ENCODE measurements around the gene IFT27.

Gene IFT27

GRCh38 chr22:36775964-36776669, at the start of gene IFT27:
Gene IFT27, minus strand, starts transcription at chr22:36776119. Its CDS starts 412 bp downstream, at chr22:36775707.
- H3K4me3 ChIP-seq (ENCODE audit: low read depth, low read length) = peak within 1 kb of the TSS; percentile 90
- peak within 1 kb of the TSS; percentile 81 for H2AFZ ChIP-seq (ENCODE audit: low read length, unreplicated experiment)
- no peaks in the 10 kb centered on the region for H3K36me3 ChIP-seq (ENCODE audit: insufficient read depth, low read length)
- H3K79me2 ChIP-seq (ENCODE audit: control insufficient read depth, insufficient read depth, low read length, unreplicated experiment) = no peaks in the 10 kb centered on the region
- no peak within 1 kb of the TSS for H3K27ac ChIP-seq (ENCODE audit: low read depth, low read length)
- peaks cover 9% of the 10 kb centered on the region for H3K4me1 ChIP-seq (ENCODE audit: control insufficient read depth, insufficient read depth, low read length, unreplicated experiment)
- H3K27me3 ChIP-seq (ENCODE audit: insufficient read depth, low read length) = no peaks in the 10 kb centered on the region

- Histone ChIP-seq H3K27me3 (ENCODE audit: insufficient read depth, low read length) (peaks cover 22% of the 10 kb centered on the region), H3K4me1 (ENCODE audit: control insufficient read depth, insufficient read depth, low read length, unreplicated experiment) (no peaks in the 10 kb centered on the region), H2AFZ (ENCODE audit: low read length, unreplicated experiment) (no peak overlapping the region), H3K36me3 (ENCODE audit: insufficient read depth, low read length) (no peaks in the 10 kb centered on the region), H3K4me3 (ENCODE audit: low read depth, low read length) (no peak overlapping the region), H3K27ac (ENCODE audit: low read depth, low read length) (no peak overlapping the region), H3K79me2 (ENCODE audit: control insufficient read depth, insufficient read depth, low read length, unreplicated experiment) (no peaks in the 10 kb centered on the region)
These were observed 48.7 kb upstream of the IFT27 start for GRCh38 chr22:36824655-36825054.

- Histone ChIP-seq H3K4me3 (ENCODE audit: low read depth, low read length) (no peak overlapping the region), H3K27me3 (ENCODE audit: insufficient read depth, low read length) (peaks cover 35% of the 10 kb centered on the region), H3K4me1 (ENCODE audit: control insufficient read depth, insufficient read depth, low read length, unreplicated experiment) (no peaks in the 10 kb centered on the region), H3K36me3 (ENCODE audit: insufficient read depth, low read length) (no peaks in the 10 kb centered on the region), H3K27ac (ENCODE audit: low read depth, low read length) (no peak overlapping the region), H3K79me2 (ENCODE audit: control insufficient read depth, insufficient read depth, low read length, unreplicated experiment) (no peaks in the 10 kb centered on the region), H2AFZ (ENCODE audit: low read length, unreplicated experiment) (no peak overlapping the region)
These were observed 47.4 kb upstream of the IFT27 start for GRCh38 chr22:36823186-36823839.

DNA sequence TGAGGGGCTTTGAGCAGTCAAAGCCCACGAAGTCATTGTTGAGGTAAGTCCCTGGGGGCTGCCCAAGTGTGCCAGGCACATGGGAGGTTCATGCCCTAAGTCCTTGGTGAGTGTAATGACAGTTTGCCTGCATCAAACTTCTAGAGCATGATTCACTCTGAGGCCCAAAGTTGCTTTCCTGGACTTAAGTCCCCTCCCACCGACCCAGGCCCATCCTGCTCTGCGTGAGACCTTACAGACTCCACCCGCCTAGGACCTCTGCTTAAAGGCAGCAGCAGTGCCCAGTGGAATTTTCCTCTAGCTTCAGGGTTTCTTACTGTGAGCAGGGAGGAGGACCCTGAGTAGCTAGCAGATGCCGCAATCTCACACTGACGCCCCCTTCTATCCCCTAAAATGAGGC, 46.7 kb upstream of the IFT27 start:
- H3K27ac ChIP-seq (ENCODE audit: low read depth, low read length) = no peak overlapping the region

DNA sequence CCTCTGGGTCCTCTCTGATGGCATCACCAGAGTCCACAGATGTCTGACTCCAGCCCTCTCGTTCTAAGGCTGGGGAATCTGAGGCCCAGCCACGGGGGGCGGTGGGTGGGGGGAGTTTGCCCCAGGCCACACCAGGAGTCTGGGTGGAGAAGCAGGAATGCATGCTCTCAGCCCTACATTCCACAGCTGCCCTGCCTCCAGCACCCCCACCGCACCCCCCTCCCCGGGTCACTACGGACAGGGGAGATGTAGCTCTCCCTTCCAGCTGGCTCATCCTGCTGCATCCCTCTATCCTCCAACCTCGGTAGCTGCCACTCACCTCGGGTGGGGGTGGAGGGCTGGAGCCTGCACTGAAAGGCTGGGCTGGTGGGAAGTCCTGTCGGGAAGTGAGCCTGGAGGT, 43.2 kb upstream of the IFT27 start:
- Histone ChIP-seq H3K4me1 (ENCODE audit: control insufficient read depth, insufficient read depth, low read length, unreplicated experiment) (no peaks in the 10 kb centered on the region), H2AFZ (ENCODE audit: low read length, unreplicated experiment) (no peak overlapping the region), H3K79me2 (ENCODE audit: control insufficient read depth, insufficient read depth, low read length, unreplicated experiment) (no peaks in the 10 kb centered on the region), H3K36me3 (ENCODE audit: insufficient read depth, low read length) (no peaks in the 10 kb centered on the region), H3K4me3 (ENCODE audit: low read depth, low read length) (no peak overlapping the region), H3K27me3 (ENCODE audit: insufficient read depth, low read length) (peaks cover 71% of the 10 kb centered on the region), H3K27ac (ENCODE audit: low read depth, low read length) (no peak overlapping the region)

More for the DNA sequence above, 46.7 kb upstream of the IFT27 start:
- Histone ChIP-seq H3K79me2 (ENCODE audit: control insufficient read depth, insufficient read depth, low read length, unreplicated experiment) (no peaks in the 10 kb centered on the region), H3K36me3 (ENCODE audit: insufficient read depth, low read length) (no peaks in the 10 kb centered on the region), H2AFZ (ENCODE audit: low read length, unreplicated experiment) (no peak overlapping the region), H3K4me3 (ENCODE audit: low read depth, low read length) (no peak overlapping the region), H3K27me3 (ENCODE audit: insufficient read depth, low read length) (peaks cover 43% of the 10 kb centered on the region), H3K4me1 (ENCODE audit: control insufficient read depth, insufficient read depth, low read length, unreplicated experiment) (no peaks in the 10 kb centered on the region)

DNA sequence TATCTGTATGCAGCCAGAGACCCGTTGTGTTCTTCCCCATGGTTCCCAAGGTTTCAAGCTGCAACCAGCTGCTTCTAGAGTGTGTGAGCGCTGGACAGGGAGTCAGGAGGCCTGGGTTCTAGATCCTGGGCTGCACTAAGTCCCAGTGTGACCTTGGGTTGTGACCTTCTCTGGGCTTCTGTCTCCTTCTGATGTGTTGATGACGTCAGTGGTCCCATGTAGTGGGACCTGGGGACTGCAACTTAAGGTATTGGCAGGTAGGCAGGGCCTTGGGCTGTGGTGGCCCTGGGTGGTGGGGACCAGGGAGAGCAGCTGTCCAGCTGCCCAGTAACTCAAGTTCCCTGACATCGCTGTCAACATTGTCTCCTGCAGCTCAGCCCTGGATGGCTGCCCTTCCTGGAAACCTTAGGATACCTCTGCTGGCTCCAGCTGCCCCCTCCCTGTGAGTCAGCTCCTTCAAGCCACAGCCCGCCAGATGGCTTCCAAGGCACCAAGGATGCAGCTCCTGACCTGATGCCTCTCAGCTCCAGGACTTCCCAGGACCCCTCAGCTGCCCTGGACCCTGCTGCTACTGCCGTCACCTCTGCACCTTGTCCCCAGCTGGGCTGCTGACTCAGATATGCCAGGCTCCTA, 42.2 kb upstream of the IFT27 start:
- Histone ChIP-seq H3K27ac (ENCODE audit: low read depth, low read length) (no peak overlapping the region), H3K4me3 (ENCODE audit: low read depth, low read length) (no peak overlapping the region), H3K27me3 (ENCODE audit: insufficient read depth, low read length) (peaks cover 81% of the 10 kb centered on the region), H3K4me1 (ENCODE audit: control insufficient read depth, insufficient read depth, low read length, unreplicated experiment) (no peaks in the 10 kb centered on the region), H3K36me3 (ENCODE audit: insufficient read depth, low read length) (no peaks in the 10 kb centered on the region), H2AFZ (ENCODE audit: low read length, unreplicated experiment) (no peak overlapping the region), H3K79me2 (ENCODE audit: control insufficient read depth, insufficient read depth, low read length, unreplicated experiment) (no peaks in the 10 kb centered on the region)

GRCh38 chr22:36817525-36817848, 41.6 kb upstream of the IFT27 start:
- Histone ChIP-seq H2AFZ (ENCODE audit: low read length, unreplicated experiment) (no peak overlapping the region), H3K4me1 (ENCODE audit: control insufficient read depth, insufficient read depth, low read length, unreplicated experiment) (no peaks in the 10 kb centered on the region), H3K27me3 (ENCODE audit: insufficient read depth, low read length) (peaks cover 87% of the 10 kb centered on the region), H3K36me3 (ENCODE audit: insufficient read depth, low read length) (no peaks in the 10 kb centered on the region), H3K79me2 (ENCODE audit: control insufficient read depth, insufficient read depth, low read length, unreplicated experiment) (no peaks in the 10 kb centered on the region), H3K27ac (ENCODE audit: low read depth, low read length) (no peak overlapping the region), H3K4me3 (ENCODE audit: low read depth, low read length) (no peak overlapping the region)

GRCh38 chr22:36816636-36817524, 41.0 kb upstream of the IFT27 start, which contains the start of gene PVALB:
Gene PVALB, minus strand, starts transcription at chr22:36817035. Its CDS starts 30 bp downstream, at chr22:36817005.
- Histone ChIP-seq H3K27me3 (ENCODE audit: insufficient read depth, low read length) (peaks cover 89% of the 10 kb centered on the region), H3K4me3 (ENCODE audit: low read depth, low read length) (peak within 1 kb of the TSS; percentile 56)

GRCh38 chr22:36816339-36816635, 40.4 kb upstream of the IFT27 start:
- Histone ChIP-seq H3K79me2 (ENCODE audit: control insufficient read depth, insufficient read depth, low read length, unreplicated experiment) (no peaks in the 10 kb centered on the region), H3K4me1 (ENCODE audit: control insufficient read depth, insufficient read depth, low read length, unreplicated experiment) (no peaks in the 10 kb centered on the region), H3K4me3 (ENCODE audit: low read depth, low read length) (peak overlapping the region; percentile 56; the same call in 1 of the 2 replicates), H2AFZ (ENCODE audit: low read length, unreplicated experiment) (no peak overlapping the region), H3K27me3 (ENCODE audit: insufficient read depth, low read length) (peaks cover 93% of the 10 kb centered on the region), H3K27ac (ENCODE audit: low read depth, low read length) (no peak overlapping the region), H3K36me3 (ENCODE audit: insufficient read depth, low read length) (no peaks in the 10 kb centered on the region)

More at GRCh38 chr22:36816636-36817524, 41.0 kb upstream of the IFT27 start, which contains the start of gene PVALB:
- H3K4me1 ChIP-seq (ENCODE audit: control insufficient read depth, insufficient read depth, low read length, unreplicated experiment) = no peaks in the 10 kb centered on the region
- H3K79me2 ChIP-seq (ENCODE audit: control insufficient read depth, insufficient read depth, low read length, unreplicated experiment) = no peaks in the 10 kb centered on the region
- no peak within 1 kb of the TSS for H2AFZ ChIP-seq (ENCODE audit: low read length, unreplicated experiment)
- H3K27ac ChIP-seq (ENCODE audit: low read depth, low read length) = no peak within 1 kb of the TSS
- H3K36me3 ChIP-seq (ENCODE audit: insufficient read depth, low read length) = no peaks in the 10 kb centered on the region

- peaks cover 88% of the 10 kb centered on the region for H3K27me3 ChIP-seq (ENCODE audit: insufficient read depth, low read length)
- H3K4me1 ChIP-seq (ENCODE audit: control insufficient read depth, insufficient read depth, low read length, unreplicated experiment) = no peaks in the 10 kb centered on the region
- H3K4me3 ChIP-seq (ENCODE audit: low read depth, low read length) = no peak overlapping the region
- H3K79me2 ChIP-seq (ENCODE audit: control insufficient read depth, insufficient read depth, low read length, unreplicated experiment) = no peaks in the 10 kb centered on the region
- no peaks in the 10 kb centered on the region for H3K36me3 ChIP-seq (ENCODE audit: insufficient read depth, low read length)
- H3K27ac ChIP-seq (ENCODE audit: low read depth, low read length) = no peak overlapping the region
- no peak overlapping the region for H2AFZ ChIP-seq (ENCODE audit: low read length, unreplicated experiment)
These were observed 39.8 kb upstream of the IFT27 start for GRCh38 chr22:36815558-36816338.
